HG03025 (cell line): Measurements from ENCODE around the gene EDNRA.

ENCODE experiments used
- ATAC-seq: cut with Tn5 transposase; IDR thresholded peaks from one replicate; pipeline ENCODE4 v1.9.1; 2021; ENCODE audit warnings: mild to moderate bottlenecking, moderate library complexity; ENCODE audit not compliant: unreplicated experiment, low FRiP score

Gene EDNRA

GRCh38 chr4:147583876-147584275 lies 103.0 kb downstream of the EDNRA start:
- no peak for ATAC-seq

DNA sequence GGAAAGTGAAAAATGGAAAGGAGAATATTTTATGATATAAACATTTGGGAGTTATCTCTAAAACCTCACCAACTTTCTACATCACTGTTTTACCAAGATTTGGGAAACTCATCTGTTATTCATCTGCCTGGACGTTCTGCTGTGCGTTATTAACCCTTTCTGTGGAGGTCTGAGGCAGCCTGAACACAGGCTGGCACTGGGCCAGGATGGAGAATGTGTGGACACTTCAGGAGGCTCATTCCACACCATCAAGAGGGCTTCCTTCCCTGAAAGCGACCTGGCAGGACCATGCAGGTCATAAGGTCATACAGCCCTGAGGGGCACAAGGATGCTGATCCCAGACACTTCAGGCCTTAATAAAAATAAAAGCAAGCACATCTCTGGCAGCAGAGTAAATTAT lies 105.1 kb downstream of the EDNRA start:
- ATAC-seq = no peak

DNA sequence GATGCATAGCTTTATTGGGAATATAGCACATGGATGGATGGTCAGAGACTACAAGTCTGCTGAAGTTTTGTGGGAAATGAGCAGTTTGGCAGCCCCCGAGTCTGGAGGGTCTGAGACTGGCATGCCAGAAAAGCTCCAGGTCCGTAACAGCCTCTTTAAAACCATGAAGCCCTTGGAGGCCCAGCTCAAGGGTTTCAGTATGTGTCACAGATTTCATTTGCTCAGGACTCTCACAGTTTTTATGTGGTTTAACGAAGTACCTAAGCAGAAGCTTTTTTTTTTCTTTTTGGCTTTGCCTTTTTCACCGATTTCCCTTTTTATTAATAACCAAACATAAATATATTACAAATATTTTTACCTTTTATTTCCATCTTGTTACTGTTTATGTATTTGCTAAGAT lies 105.7 kb downstream of the EDNRA start:
- peak; percentile 84 for ATAC-seq

GRCh38 chr4:147587041-147587440 lies 106.1 kb downstream of the EDNRA start:
- ATAC-seq = no peak

DNA sequence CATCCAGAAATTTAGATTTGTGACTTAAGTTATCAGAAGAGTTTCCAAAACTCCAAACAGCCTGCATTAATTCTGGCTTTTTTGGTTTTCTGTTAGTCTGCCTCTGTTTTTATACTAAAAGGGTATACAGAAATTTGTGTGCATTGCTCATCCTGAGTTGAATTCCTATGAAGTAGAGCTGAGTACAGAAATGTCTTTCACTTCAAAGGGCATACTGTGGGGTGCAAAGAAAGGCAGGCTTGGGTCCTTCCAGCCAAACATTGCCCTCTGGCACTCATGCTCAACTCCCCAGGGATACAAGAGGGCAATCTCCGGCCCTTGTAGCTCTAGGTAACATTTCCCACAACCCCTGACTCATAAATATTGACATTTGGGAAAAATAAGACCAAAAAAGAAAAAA lies 108.7 kb downstream of the EDNRA start:
- no peak for ATAC-seq

DNA sequence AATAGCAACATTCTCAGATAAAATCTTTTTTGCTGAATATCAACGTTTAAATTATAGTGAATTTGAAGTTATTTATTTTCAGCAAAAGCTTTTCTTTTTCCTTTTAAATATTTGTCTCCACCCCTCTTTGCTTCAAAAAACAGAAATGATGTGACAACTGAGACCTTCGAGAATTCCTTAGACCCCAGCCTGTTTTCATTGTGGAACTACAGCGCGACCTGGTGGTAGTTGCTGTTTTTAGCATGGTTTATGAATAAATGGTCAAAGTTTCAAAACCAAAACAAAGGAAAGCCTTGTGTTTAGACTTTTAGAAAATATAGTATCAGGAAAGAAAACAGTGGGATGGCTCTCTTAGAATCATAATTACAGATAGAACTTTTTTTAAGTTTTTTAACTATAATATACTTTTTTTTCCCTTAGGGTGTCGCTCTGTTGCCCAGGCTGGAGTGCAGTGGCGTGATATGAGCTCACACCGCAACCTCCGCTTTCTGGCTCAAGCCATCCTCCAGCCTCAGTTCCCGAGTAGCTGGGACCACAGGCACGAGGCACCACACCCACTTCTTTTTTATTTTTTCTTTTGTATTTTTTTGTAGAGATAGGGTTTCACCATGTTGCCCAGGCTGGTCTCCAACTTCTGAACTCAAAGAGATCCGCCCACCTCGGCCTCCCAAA lies 109.5 kb downstream of the EDNRA start:
- no peak for ATAC-seq

- ATAC-seq = no peak
Measured at GRCh38 chr4:147591106-147591505, 110.2 kb downstream of the EDNRA start.

DNA sequence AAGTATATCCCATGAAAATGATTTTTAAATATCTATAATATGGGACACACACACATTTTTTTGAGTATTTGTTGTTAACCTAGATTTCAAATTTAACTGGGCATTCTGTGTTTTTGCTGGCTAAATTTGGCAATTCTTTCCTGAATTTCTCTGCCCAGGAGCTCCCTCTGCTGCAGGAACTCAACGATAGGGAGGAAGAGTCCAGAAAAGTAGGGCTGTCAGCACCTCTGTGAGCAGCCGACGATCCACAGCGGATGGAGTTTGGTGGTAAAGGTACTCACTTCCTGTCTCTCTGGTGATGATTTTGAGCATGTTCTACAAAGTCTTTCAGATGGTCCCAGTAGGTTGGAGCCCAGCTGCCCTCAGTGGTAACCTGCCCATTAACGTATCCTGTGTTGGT lies 113.2 kb downstream of the EDNRA start:
- no peak for ATAC-seq
